ENCODE results near the gene MARCKS. TPM values are rescaled to one million over a fixed set of nuclear protein-coding genes. Genes with fewer than 3 reads are reported as not detected.

MARCKS gene
- total RNA-seq, 4 donors from 2014 or later = 64.2 to 118 (median 90.5) TPM

DNA sequence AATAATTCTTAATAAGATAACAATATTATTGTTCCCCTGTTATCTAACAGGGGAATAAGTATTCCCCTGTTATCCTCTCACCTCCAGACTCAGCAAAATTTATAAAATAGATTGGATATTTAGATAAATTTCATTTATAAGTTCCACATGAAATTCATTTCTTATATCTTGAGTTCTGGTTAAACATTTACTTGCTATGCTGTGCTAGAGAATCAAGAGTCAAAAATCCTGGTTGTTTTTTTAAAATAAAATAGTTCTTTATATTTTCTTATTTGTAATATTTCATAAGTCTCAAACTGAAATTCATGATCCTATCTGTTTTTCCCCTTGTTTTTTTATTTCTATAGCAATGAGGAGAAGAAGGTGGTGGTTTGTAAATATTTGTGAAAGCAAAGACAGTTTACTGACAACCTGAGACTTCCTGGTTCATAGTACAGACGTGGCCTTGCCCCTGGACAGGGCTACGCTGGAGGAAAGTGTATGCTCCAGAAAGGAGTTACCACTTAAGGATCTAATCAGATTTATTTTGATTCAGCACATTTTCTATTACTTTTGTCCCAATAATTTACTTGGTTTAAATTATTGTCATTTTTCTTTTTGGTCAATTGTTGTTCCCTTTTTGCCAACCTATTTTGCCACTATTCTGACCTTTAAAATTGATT lies 37.8 kb upstream of the MARCKS start:
- no peaks in the 10 kb centered on the region for H3K36me3 ChIP-seq
- no peak overlapping the region for H3K4me3 ChIP-seq
- intact Hi-C loops (cut with DNase I; ENCODE audit: low total_unique reads) (no loop called here), in situ Hi-C loops (cut with MboI; ENCODE audit: low pct_ligation_motif_present in 1 of 4, low pct_unique_long_range_greater_than_20kb in 1 of 4, low sequenced_read_pairs in 3 of 4) (no loop called here)
- H3K9me3 ChIP-seq = no peaks in the 10 kb centered on the region
- TF ChIP-seq POLR2A (IDR thresholded peaks at IDR 0.05) (no peak), CTCF (IDR thresholded peaks at IDR 0.05) (no peak), EP300 (IDR thresholded peaks at IDR 0.05; ENCODE audit: low read depth) (peak; percentile 63), POLR2AphosphoS5 (IDR thresholded peaks at IDR 0.05) (peak in 1 of 3 donors; percentile 52)
- DNase-seq = peak; percentile 65
- H3K4me1 ChIP-seq = peaks cover 0 to 28% (median 18%) of the 10 kb centered on the region in 4 donors
- no peaks in the 10 kb centered on the region for H3K27me3 ChIP-seq
- H3K27ac ChIP-seq = peak overlapping the region; percentile 49 to 84 (median 67)
- 35 to 36% methylated on average over 2 of the region's 2 CpGs for WGBS, 2 donors (ENCODE audit: low coverage in 1 of 2)

DNA sequence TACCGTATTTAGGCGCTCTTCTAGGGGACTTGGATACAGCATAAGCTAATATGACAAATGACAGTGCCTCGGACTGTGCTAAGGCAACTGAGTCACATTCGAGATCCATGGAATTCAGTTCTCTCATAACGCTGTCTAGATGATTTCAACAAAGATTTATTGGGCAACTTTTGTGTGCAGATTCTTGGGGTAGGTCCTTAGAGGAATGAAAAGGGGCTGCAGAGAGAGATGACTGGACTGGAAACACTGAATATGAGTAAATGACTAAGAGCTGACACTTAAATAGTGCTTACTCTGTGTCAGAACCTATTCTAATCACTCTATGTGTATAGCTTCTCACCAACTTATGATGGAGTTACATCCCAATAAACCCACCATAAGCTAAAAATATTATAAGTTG lies 36.4 kb upstream of the MARCKS start:
- TF ChIP-seq POLR2A (IDR thresholded peaks at IDR 0.05) (no peak), POLR2AphosphoS5 (IDR thresholded peaks at IDR 0.05) (no peak), CTCF (IDR thresholded peaks at IDR 0.05) (no peak), EP300 (IDR thresholded peaks at IDR 0.05; ENCODE audit: low read depth) (no peak)
- intact Hi-C loops (cut with DNase I; ENCODE audit: low total_unique reads) (no loop called here), in situ Hi-C loops (cut with MboI; ENCODE audit: low pct_ligation_motif_present in 1 of 4, low pct_unique_long_range_greater_than_20kb in 1 of 4, low sequenced_read_pairs in 3 of 4) (no loop called here)
- WGBS, 2 donors (ENCODE audit: low coverage in 1 of 2) = 97 to 100% methylated on average over 5 of the region's 5 CpGs
- no peaks in the 10 kb centered on the region for H3K36me3 ChIP-seq
- peaks cover 4 to 39% (median 24%) of the 10 kb centered on the region in 4 donors for H3K4me1 ChIP-seq
- no peaks in the 10 kb centered on the region for H3K9me3 ChIP-seq
- H3K27me3 ChIP-seq = no peaks in the 10 kb centered on the region
- DNase-seq = no peak
- no peak overlapping the region for H3K4me3 ChIP-seq
- no peak overlapping the region for H3K27ac ChIP-seq

GRCh38 chr6:113821445-113821844 lies 35.7 kb upstream of the MARCKS start:
- intact Hi-C loops (cut with DNase I; ENCODE audit: low total_unique reads) = no loop called here
- Histone ChIP-seq H3K9me3 (no peaks in the 10 kb centered on the region), H3K4me3 (no peak overlapping the region), H3K27me3 (no peaks in the 10 kb centered on the region), H3K4me1 (peaks cover 8 to 45% (median 28%) of the 10 kb centered on the region in 4 donors), H3K27ac (no peak overlapping the region), H3K36me3 (no peaks in the 10 kb centered on the region)
- TF ChIP-seq CTCF (IDR thresholded peaks at IDR 0.05) (no peak), POLR2AphosphoS5 (IDR thresholded peaks at IDR 0.05) (no peak), POLR2A (IDR thresholded peaks at IDR 0.05) (no peak), EP300 (IDR thresholded peaks at IDR 0.05; ENCODE audit: low read depth) (no peak)
- in situ Hi-C loops (cut with MboI; ENCODE audit: low pct_ligation_motif_present in 1 of 4, low pct_unique_long_range_greater_than_20kb in 1 of 4, low sequenced_read_pairs in 3 of 4) = no loop called here
- no peak for DNase-seq
- 68 to 93% methylated on average over 3 of the region's 3 CpGs for WGBS, 2 donors (ENCODE audit: low coverage in 1 of 2)

DNA sequence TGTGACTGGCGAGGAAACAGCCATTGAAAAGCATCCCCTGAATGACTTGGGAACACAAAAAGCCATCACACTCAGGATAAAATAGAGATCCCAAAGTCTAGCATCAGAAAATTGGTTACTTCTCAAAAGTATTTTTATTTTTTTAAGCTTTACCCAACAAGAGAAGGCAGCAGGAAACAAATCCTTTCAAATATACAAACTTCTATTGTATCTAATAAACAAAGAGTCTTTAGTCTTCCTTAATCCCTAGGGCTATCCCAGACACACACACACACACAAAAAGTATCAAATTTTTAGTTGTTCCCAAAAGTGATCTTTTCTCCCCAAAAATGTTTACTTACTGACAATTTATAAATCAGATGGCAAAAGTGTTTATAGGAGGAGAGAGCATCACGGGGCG lies 33.2 kb upstream of the MARCKS start:
- intact Hi-C loops (cut with DNase I; ENCODE audit: low total_unique reads) (no loop called here), in situ Hi-C loops (cut with MboI; ENCODE audit: low pct_ligation_motif_present in 1 of 4, low pct_unique_long_range_greater_than_20kb in 1 of 4, low sequenced_read_pairs in 3 of 4) (no loop called here)
- no peaks in the 10 kb centered on the region for H3K36me3 ChIP-seq
- TF ChIP-seq EP300 (IDR thresholded peaks at IDR 0.05; ENCODE audit: low read depth) = no peak
- no peaks in the 10 kb centered on the region for H3K9me3 ChIP-seq
- 74 to 80% methylated on average over 1 to 3 of the region's 3 CpGs for WGBS, 2 donors (ENCODE audit: low coverage in 1 of 2)
- H3K4me3 ChIP-seq = no peak overlapping the region
- no peaks in the 10 kb centered on the region for H3K27me3 ChIP-seq
- DNase-seq = no peak
- peaks cover 8 to 36% (median 22%) of the 10 kb centered on the region in 4 donors for H3K4me1 ChIP-seq
- H3K27ac ChIP-seq = peak overlapping the region; percentile 2 to 75 (median 56)

All from transverse colon (tissue), 4 donors.